GM18511 (cell line): ENCODE measurements around the gene ADAMTS18.
"Not testable (repeated sequence)": the region's sequence is repeated elsewhere in the genome, so short reads cannot be mapped to it uniquely, and the experiment has no call there.

Source experiments
- ATAC-seq: cut with Tn5 transposase; IDR thresholded peaks from one replicate; pipeline ENCODE4 v1.9.1; 2021; ENCODE audit warnings: mild to moderate bottlenecking, moderate library complexity; ENCODE audit not compliant: unreplicated experiment

Gene ADAMTS18

DNA sequence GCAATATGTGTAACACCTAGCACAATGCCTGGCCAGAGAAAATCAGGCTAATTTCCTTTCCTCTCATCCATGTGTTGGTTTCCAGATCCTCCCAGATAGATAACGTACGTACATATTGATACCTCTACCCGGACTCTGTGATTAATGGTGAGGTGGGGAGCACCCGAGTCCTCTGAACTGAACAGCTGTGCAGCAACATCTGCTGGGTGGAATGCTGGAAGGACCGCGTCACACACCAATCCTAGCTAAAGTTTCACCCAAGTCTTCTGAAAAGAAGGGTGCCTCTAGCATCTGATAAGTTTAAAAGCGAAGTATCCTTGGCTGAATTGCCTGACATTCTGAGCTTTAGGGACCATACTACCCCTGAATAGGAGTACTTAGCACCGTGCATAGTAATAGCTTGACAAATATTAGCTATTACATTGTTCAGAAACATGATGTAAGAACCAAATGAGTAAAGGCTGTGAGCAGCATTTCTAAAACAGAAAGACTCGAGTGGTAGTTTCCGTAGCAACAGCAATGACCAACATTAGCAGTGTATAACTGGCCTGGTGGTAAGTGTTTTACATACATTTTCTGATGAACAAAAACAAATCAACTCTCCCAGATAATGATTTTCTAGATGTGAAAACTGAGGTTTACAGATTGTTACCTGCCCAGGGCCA lies 144.3 kb downstream of the ADAMTS18 start:
- ATAC-seq, result no peak

- no peak for ATAC-seq
These were observed 145.5 kb downstream of the ADAMTS18 start for GRCh38 chr16:77289331-77289809.

DNA sequence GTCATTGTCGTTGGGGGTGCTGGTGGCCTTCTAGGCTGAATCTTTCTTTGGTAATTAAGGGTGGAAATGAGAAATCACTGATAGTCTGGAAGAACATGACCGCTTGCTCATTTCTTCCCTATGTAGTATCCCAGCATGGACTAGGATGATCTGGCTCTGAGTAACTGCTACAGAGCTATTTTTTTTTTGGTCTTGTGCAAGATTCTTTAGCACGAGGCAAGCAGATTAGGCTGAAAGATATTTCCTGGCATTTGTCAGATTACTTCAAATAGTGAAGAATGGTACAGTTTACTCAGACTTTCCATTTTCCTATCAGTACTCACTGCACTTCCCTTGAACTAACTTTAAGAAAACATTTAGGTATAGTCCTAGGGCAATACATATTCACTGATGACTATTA lies 146.6 kb downstream of the ADAMTS18 start:
- ATAC-seq, result no peak

- ATAC-seq, result no peak
These were observed 149.2 kb downstream of the ADAMTS18 start for GRCh38 chr16:77285676-77286075.

- ATAC-seq, result no peak
These were observed 152.5 kb downstream of the ADAMTS18 start for GRCh38 chr16:77282345-77282744.

DNA sequence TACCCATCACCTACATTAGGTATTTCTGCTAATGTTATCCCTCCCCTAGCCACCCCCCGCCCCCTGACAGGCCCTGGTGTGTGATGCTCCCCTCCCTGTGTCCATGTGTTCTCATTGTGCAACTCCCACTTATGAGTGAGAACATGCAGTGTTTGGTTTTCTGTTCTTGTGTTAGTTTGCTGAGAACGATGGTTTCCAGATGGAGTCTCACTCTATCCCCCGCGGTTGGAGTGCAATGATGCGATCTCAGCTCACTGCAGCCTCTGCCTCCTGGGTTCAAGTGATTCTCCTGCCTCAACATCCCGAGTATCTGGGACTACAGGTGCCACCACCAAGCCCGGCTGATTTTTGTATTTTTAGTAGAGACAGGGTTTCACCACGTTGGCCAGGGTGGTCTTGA lies 155.5 kb downstream of the ADAMTS18 start:
- not testable (repeated sequence) for ATAC-seq

- ATAC-seq, result no peak
These were observed 157.3 kb downstream of the ADAMTS18 start for GRCh38 chr16:77277571-77277970.

GRCh38 chr16:77277141-77277540 lies 157.7 kb downstream of the ADAMTS18 start:
- no peak for ATAC-seq

GRCh38 chr16:77276661-77277060 lies 158.2 kb downstream of the ADAMTS18 start:
- no peak for ATAC-seq

DNA sequence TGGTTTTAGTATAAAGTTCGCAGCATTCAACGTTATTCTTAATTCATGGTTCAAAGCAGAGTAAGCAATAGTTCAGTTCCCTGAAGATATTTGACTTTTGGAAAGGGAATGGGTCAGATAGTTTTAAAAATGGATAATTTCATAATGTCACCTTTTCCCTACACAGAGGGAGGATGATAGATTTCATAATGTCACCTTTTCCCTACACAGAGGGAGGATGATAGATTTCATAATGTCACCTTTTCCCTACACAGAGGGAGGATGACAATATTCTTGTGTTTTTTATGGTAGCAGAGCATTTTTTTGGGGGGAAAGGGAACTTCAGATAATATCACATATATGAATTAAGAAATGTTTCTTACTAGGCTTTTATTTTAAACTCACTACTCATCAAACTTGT lies 159.5 kb downstream of the ADAMTS18 start:
- ATAC-seq, result not testable (repeated sequence)

DNA sequence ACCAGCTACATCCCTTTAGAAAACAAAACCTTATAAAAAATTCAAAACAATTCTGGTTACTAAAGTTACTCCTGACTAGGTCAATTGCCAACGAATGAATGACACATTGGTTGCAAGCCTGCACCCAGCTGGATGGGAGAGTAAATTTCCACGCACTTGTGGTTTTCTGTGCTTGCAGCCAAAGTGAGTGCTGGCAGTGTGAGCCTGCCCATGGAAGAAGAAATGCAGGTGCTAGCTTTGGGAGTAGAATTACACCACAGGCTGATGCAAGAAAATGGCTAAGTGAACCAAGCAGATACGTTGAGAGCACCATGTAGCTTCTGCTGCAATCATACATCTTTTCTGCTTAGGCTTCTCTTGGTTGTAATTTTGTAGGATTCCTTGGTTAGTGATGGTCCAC lies 161.0 kb downstream of the ADAMTS18 start:
- no peak for ATAC-seq

- no peak for ATAC-seq
These were observed 163.1 kb downstream of the ADAMTS18 start for GRCh38 chr16:77271532-77272426.

DNA sequence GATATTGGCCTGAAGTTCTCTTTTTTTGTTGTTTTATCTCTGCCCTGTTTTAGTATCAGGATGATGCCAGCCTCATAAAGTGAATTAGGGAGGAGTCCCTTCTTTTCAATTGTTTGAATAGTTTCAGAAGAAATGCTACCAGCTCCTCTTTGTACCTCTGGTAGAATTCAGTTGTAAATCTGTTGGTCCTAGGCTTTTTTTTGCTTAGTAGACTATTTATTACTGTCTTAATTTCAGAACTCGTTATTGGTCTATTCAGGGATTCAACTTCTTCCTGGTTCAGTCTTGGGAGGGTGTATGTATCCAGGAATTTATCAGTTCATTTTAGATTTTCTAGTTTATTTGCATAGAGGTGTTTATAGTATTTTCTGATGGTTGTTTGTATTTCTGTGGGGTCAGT lies 168.6 kb downstream of the ADAMTS18 start:
- ATAC-seq, result not testable (repeated sequence)

- no peak for ATAC-seq
These were observed 171.9 kb downstream of the ADAMTS18 start for GRCh38 chr16:77262971-77263370.

DNA sequence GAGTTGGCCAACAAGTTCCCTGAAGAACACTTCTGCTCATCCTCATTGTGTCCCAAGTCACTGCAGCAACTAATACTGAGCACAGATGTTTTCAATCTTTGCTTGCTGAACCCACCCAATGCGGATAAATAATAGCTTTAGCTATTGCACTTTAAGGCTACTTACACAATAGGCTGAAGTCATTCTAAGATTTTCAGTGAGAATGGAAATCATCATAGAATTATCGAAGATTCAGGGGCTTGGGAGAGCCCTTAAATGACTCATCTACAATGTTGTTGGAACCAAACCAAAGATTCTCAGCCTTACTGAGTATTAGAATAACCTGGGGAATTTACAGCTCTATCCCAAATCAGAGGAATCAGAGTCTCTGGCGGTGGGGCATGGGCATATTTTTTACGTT lies 184.4 kb downstream of the ADAMTS18 start:
- no peak for ATAC-seq

DNA sequence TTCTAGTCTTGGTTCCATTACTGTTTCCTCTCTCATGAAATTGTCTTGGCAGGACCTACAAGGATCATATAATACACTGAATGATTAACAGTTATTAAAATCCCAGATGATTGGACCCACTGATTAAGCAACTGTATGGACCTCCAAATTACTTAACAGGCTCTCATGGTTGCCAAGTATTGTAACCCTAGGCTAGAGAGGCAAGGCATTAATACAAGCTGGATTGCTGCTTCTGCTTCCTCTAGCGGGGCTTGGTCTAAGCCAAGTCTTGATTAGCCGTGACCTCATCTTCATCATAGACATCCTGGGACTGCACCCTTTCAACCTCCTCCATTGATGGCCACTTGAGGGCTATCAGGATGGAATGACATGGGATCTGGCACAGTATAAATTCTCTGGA lies 188.7 kb downstream of the ADAMTS18 start:
- ATAC-seq, result no peak

DNA sequence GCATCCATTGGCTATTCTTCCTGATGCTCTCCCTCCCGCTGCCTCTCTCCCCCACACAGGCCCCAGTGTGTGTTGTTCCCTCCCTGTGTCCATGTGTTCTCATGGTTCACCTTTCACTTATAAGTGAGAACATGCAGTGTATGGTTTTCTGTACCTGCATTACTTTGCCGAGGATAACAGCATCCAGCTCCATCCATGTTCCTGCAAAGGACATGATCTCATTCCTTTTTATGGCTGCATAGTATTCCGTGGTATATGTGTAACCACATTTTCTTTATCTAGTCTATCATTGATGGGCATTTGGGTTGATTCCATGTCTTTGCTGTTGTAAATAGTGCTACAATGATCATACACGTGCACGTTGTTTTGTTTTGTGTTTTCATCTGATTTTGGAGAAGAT lies 192.4 kb downstream of the ADAMTS18 start:
- not testable (repeated sequence) for ATAC-seq

DNA sequence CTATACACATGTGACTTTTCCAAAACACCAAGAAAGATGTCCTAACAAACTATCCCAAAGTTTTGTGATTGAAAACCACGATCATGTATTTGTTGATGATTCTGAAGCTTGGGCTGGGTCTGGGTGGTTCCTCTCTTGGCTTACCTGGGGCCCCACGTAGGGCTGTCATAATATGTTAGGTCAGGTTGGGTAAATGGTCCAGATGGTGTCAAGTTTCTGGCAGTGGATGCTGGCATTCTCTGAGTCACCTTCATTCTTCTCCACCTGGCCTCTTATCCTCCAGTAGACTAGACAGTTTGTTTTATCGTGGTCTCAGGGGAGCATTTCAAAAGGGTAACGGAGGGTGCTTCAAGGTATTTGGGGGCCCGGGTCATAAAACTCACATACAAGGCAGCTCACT lies 196.2 kb downstream of the ADAMTS18 start:
- ATAC-seq, result no peak

- ATAC-seq, result peak; percentile 99
These were observed 198.7 kb downstream of the ADAMTS18 start for GRCh38 chr16:77236063-77236511.

DNA sequence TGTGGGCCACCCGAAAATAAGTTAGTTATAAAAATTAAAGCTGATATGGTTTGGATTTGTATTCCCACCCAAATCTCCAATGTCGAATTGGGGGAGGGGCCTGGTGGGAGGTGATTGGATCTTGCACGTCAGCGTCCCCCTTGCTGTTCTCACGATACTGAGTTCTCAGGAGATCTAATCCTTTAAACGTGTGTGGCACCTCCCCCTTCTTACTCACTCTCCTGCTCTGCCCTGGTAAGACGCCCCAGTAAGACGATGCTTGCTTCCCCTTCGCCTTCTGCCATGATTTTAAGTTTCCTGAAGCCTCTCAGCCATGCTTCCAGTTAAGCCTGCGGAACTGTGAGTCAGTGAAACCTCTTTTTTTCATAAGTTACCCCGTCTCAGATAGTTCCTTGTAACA lies 200.2 kb downstream of the ADAMTS18 start:
- no peak for ATAC-seq

DNA sequence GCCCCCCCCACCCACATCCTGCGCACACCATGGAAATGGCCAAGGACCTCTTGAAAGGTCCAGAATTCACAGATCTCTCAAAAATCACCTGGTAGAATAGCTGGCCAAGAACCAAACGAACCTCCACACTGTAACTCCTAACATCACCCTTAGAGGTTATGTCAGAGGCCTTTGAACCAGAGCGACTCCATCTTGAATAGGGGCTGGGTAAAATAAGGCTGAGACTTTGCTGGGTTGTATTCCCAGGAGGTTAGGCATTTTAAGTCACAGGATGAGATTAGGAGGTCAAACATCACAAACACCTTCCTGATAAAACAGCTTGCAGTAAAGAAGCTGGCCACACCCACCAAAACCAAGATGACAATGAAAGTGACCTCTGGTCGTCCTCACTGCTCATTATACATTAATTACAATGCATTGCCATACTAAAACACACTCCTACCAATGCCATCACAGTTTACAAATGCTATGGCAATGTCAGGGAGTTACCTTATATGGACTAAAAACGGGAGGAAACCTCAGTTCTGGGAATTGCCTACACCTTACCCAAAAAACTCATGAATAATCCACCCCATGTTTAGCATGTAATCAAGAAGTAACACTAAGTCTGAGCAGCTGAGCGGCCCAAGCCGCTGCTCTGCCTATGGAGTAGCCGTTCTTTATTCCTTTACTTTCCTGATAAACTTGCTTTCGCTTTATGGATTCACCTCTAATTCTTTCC lies 200.9 kb downstream of the ADAMTS18 start:
- ATAC-seq, result no peak
